Glutamatergic neuron (in vitro differentiated cells): ENCODE results near the gene ZBTB7A. TPM values are rescaled to one million over a fixed set of nuclear protein-coding genes. Genes with fewer than 3 reads are reported as not detected.

ENCODE experiments used
- DNase-seq: peaks from one replicate; pipeline ENCODE4 v3.0.0; 2022
- H3K27ac Mint-ChIP-seq: one replicate; pipeline ENCODE4 v1.8.0; 2020; ENCODE audit warnings: mild to moderate bottlenecking, mixed read lengths, inconsistent platforms; ENCODE audit not compliant: unreplicated experiment
- H3K27me3 Mint-ChIP-seq: one replicate; pipeline ENCODE4 v1.8.0; 2020; ENCODE audit warnings: mild to moderate bottlenecking, moderate library complexity, mixed read lengths, inconsistent platforms; ENCODE audit not compliant: unreplicated experiment
- H3K36me3 Mint-ChIP-seq: one replicate; pipeline ENCODE4 v1.8.0; 2020; ENCODE audit warnings: mild to moderate bottlenecking, mixed read lengths, inconsistent platforms; ENCODE audit not compliant: unreplicated experiment
- H3K4me1 Mint-ChIP-seq: one replicate; pipeline ENCODE4 v1.8.0; 2020; ENCODE audit warnings: mild to moderate bottlenecking, low read depth, mixed read lengths, inconsistent platforms; ENCODE audit not compliant: unreplicated experiment
- H3K4me3 Mint-ChIP-seq: one replicate; pipeline ENCODE4 v1.8.0; 2020; ENCODE audit warnings: mild to moderate bottlenecking, mixed read lengths, inconsistent platforms; ENCODE audit not compliant: unreplicated experiment
- H3K9me3 Mint-ChIP-seq: one replicate; pipeline ENCODE4 v1.8.0; 2020; ENCODE audit warnings: mild to moderate bottlenecking, moderate library complexity, mixed read lengths, inconsistent platforms; ENCODE audit not compliant: unreplicated experiment
- CTCF ChIP-seq: fragments of 200-600 bp; sonication (generic); IDR thresholded peaks from one replicate; pipeline ENCODE4 v1.5.0; 2021; ENCODE audit not compliant: partially characterized antibody, unreplicated experiment
- total RNA-seq: library from RNA; stranded (reverse); fragmentation: NEBNext Ultra II Directional; extraction: Animal tissue kit (Norgen Biotek cat#: 25700); gene quantifications from one replicate; pipeline ENCODE4 v1.2.1, GENCODE V29; 2021; ENCODE audit not compliant: unreplicated experiment

ZBTB7A gene
- total RNA-seq, 1 donor from 2014 or later, result 21.8 TPM

DNA sequence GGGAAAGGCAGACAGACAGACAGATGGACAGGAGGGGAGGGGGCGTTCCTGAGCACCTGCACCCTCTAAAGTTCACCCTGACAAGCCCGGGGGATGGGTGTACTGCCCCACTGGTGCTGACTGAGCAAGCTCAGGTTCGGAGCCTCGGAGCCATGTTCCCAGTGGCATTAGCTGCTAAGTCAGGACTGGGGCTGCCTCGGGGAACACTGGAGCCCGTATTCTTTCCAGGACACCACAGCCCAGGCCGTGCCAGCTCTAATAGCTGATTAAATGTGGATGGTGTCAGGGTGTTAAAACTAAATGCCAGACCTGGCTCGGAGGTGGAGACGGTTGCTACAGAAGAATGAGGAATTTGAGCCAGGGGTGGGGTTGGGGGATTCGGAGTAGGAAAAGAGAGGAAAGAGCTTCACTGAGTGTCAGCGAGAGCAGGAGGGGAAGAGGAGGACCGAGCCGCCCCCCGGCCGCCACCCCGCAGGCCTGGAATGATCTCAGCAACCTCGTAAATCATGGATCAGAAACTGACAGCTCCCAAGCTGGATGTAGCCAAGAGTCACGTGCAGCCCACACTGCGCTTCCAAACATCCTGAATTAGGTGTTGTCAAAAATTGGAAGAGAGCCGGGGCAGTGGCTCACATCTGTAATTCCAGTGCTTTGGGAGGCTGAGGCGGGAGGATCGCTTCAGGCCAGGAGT is 46.8 kb upstream of the ZBTB7A start:
- no peak for DNase-seq
- H3K27ac Mint-ChIP-seq, result no peak overlapping the region
- peaks cover 5% of the 10 kb centered on the region for H3K36me3 Mint-ChIP-seq
- H3K4me1 Mint-ChIP-seq, result peaks cover 2% of the 10 kb centered on the region
- no peak overlapping the region for H3K4me3 Mint-ChIP-seq
- peaks cover 7% of the 10 kb centered on the region for H3K9me3 Mint-ChIP-seq
- TF ChIP-seq CTCF, result no peak
- peaks cover 10% of the 10 kb centered on the region for H3K27me3 Mint-ChIP-seq

DNA sequence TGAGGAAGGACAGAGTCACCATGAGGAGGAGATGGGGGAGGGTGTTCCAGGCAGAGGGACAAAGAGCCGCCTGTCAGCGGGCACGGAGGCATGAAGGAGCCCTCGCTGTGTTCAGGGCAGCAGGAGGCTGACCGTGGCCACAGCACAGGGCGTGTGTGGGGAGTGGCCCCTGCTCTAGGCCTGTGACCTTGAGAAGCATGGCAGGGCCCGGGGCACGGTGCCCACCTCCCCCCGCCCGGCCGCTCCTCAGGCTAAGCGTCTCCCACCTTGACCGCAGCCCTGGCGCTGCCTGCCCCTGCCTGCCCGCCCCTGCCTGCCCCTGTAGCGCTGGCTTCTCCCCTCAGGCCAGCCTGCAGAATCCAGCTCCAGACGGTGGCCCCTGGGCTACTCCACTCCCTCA is 45.7 kb upstream of the ZBTB7A start:
- H3K36me3 Mint-ChIP-seq, result peaks cover 5% of the 10 kb centered on the region
- peaks cover 10% of the 10 kb centered on the region for H3K9me3 Mint-ChIP-seq
- no peak overlapping the region for H3K27ac Mint-ChIP-seq
- H3K4me3 Mint-ChIP-seq, result no peak overlapping the region
- peaks cover 10% of the 10 kb centered on the region for H3K27me3 Mint-ChIP-seq
- no peak for DNase-seq
- no peak for TF ChIP-seq CTCF
- peaks cover 2% of the 10 kb centered on the region for H3K4me1 Mint-ChIP-seq

- H3K4me1 Mint-ChIP-seq, result peaks cover 5% of the 10 kb centered on the region
- H3K27ac Mint-ChIP-seq, result no peak overlapping the region
- no peak overlapping the region for H3K4me3 Mint-ChIP-seq
- DNase-seq, result no peak
- peaks cover 10% of the 10 kb centered on the region for H3K9me3 Mint-ChIP-seq
- peaks cover 5% of the 10 kb centered on the region for H3K36me3 Mint-ChIP-seq
- H3K27me3 Mint-ChIP-seq, result peaks cover 12% of the 10 kb centered on the region
- TF ChIP-seq CTCF, result no peak
Measured at GRCh38 chr19:4109626-4109945, 42.9 kb upstream of the ZBTB7A start.

GRCh38 chr19:4108767-4109625 is 42.3 kb upstream of the ZBTB7A start:
- peaks cover 6% of the 10 kb centered on the region for H3K4me1 Mint-ChIP-seq
- no peak overlapping the region for H3K4me3 Mint-ChIP-seq
- no peak for DNase-seq
- H3K9me3 Mint-ChIP-seq, result peaks cover 10% of the 10 kb centered on the region
- H3K27me3 Mint-ChIP-seq, result peaks cover 8% of the 10 kb centered on the region
- peaks cover 5% of the 10 kb centered on the region for H3K36me3 Mint-ChIP-seq
- no peak for TF ChIP-seq CTCF
- no peak overlapping the region for H3K27ac Mint-ChIP-seq

GRCh38 chr19:4103080-4103433 is 36.4 kb upstream of the ZBTB7A start:
- Mint-ChIP-seq H3K4me3 (no peak overlapping the region), H3K36me3 (no peaks in the 10 kb centered on the region), H3K4me1 (peaks cover 6% of the 10 kb centered on the region), H3K27me3 (peaks cover 5% of the 10 kb centered on the region), H3K27ac (no peak overlapping the region), H3K9me3 (peaks cover 3% of the 10 kb centered on the region)
- no peak for DNase-seq
- no peak for TF ChIP-seq CTCF
